ENCODE data around the gene NQO2. TPM values are rescaled to one million over a fixed set of nuclear protein-coding genes. Genes with fewer than 3 reads are reported as not detected.

NQO2 gene
- total RNA-seq = 17.5 and 22.7 TPM in 2 replicates

GRCh38 chr6:2999618-3000557 lies at the start of gene NQO2:
TSS of gene NQO2 (plus strand) at chr6:2999894. CDS start at chr6:3006553, 6,659 bp downstream.

GRCh38 chr6:2971420-2972218 lies 28.1 kb upstream of the NQO2 start, which contains the start of gene SERPINB6:
TSS of gene SERPINB6 (minus strand) at chr6:2971567. CDS start at chr6:2959332, 12,235 bp downstream.

GRCh38 chr6:3068329-3069214 lies 68.9 kb downstream of the NQO2 start, which contains the start of gene RIPK1:
TSS of gene RIPK1 (plus strand) at chr6:3068494. CDS start at chr6:3076824, 8,330 bp downstream.

Other genes starting within 250 kb of the NQO2 start
- 0.21 and 0.24 TPM in 2 replicates for gene MYLK4, start 249.0 kb upstream of the NQO2 start, total RNA-seq
- 83.3 and 109 TPM in 2 replicates for gene WRNIP1, start 234.5 kb upstream of the NQO2 start, total RNA-seq
- gene SERPINB1, start 158.0 kb upstream of the NQO2 start, total RNA-seq = 112 and 152 TPM in 2 replicates
- gene SERPINB9, start 96.6 kb upstream of the NQO2 start, total RNA-seq = 1.5 and 8.9 TPM in 2 replicates
- 50.5 and 64.8 TPM in 2 replicates for gene SERPINB6, start 28.3 kb upstream of the NQO2 start, total RNA-seq
- 11.7 and 18.1 TPM in 2 replicates for gene RIPK1, start 68.6 kb downstream of the NQO2 start, total RNA-seq
- 15.3 and 27.7 TPM in 2 replicates for gene BPHL, start 118.8 kb downstream of the NQO2 start, total RNA-seq
- gene TUBB2A, start 157.7 kb downstream of the NQO2 start, total RNA-seq = 14.9 and 76.6 TPM in 2 replicates
- gene TUBB2B, start 227.8 kb downstream of the NQO2 start, total RNA-seq = 10.8 TPM in 1 of 2 replicates, not detected in the other

Measured in tracheal epithelial cell (primary cell).